CD4-positive, alpha-beta T cell (primary cell): Measurements from ENCODE around the gene F2RL2. TPM values are rescaled to one million over a fixed set of nuclear protein-coding genes. Genes with fewer than 3 reads are reported as not detected.
A peak's percentile ranks its signal among the peaks of the same experiment; 100 is the strongest.

ENCODE experiments used
- ATAC-seq: fragments of 200-7000 bp; cut with Tn5 transposase; one replicate; pipeline ENCODE4 v1.10.0; 2022; ENCODE audit warnings: mild to moderate bottlenecking; ENCODE audit not compliant: poor library complexity
- CTCF ChIA-PET: fragments of 350-600 bp; sonication (Branson Sonifier 250); formaldehyde crosslinking; loops from one replicate; lab custom pipeline; 2021; ENCODE audit warnings: antibody characterized with exemption, inconsistent platforms; lab: Charles Lee
- POLR2A ChIA-PET: fragments of 350-600 bp; sonication (Branson Sonifier 250); formaldehyde crosslinking; loops from one replicate; lab custom pipeline; 2021; ENCODE audit warnings: antibody characterized with exemption, inconsistent platforms; lab: Charles Lee
- DNase-seq, 14 experiments: peaks; one replicate each; pipeline ENCODE4 v3.0.0-alpha.2; 2013 to 2020; ENCODE audit warnings: mixed read lengths in 2 of 14
- H3K27ac ChIP-seq, 2 donors: one replicate each; pipeline versions ENCODE4 v1.5.1 to v1.7.0; 2013; ENCODE audit warnings: low read length in 2 of 2, low read depth in 1 of 2, mild to moderate bottlenecking in 1 of 2
- H3K27me3 ChIP-seq, 2 experiments: 1 replicate in 1 of 2; 2 replicates in 1 of 2; pipeline versions ENCODE4 v1.6.1 to v1.7.0; 2013; ENCODE audit warnings: low read length in 2 of 2, control low read depth in 1 of 2, mild to moderate bottlenecking in 1 of 2, moderate library complexity in 1 of 2; ENCODE audit not compliant: insufficient read depth in 2 of 2, control insufficient read depth in 1 of 2
- H3K36me3 ChIP-seq: one replicate; pipeline ENCODE4 v1.6.1; 2013; ENCODE audit warnings: low read length, control low read depth; ENCODE audit not compliant: insufficient read depth
- H3K4me1 ChIP-seq: one replicate; pipeline ENCODE4 v1.6.1; 2013; ENCODE audit warnings: low read length, control low read depth; ENCODE audit not compliant: insufficient read depth
- H3K4me3 ChIP-seq: one replicate; pipeline ENCODE4 v1.5.1; 2013; ENCODE audit warnings: mild to moderate bottlenecking, low read length, moderate library complexity
- H3K9me3 ChIP-seq, 2 experiments: 1 replicate in 1 of 2; 2 replicates in 1 of 2; pipeline versions ENCODE4 v1.6.1 to v1.7.0; 2013; ENCODE audit warnings: low read length in 2 of 2, mild to moderate bottlenecking in 2 of 2, control low read depth in 1 of 2, moderate library complexity in 1 of 2; ENCODE audit not compliant: control insufficient read depth in 1 of 2, insufficient read depth in 1 of 2
- H3K27ac Mint-ChIP-seq: one replicate; pipeline ENCODE4 v1.8.0; 2020; ENCODE audit warnings: mixed read lengths
- H3K27me3 Mint-ChIP-seq: one replicate; pipeline ENCODE4 v1.8.0; 2021; ENCODE audit warnings: mixed read lengths
- H3K36me3 Mint-ChIP-seq: one replicate; pipeline ENCODE4 v1.8.0; 2021; ENCODE audit warnings: low read depth, mixed read lengths
- H3K4me1 Mint-ChIP-seq: one replicate; pipeline ENCODE4 v1.8.0; 2021; ENCODE audit warnings: low read depth, mixed read lengths
- H3K4me3 Mint-ChIP-seq: one replicate; pipeline ENCODE4 v1.8.0; 2020; ENCODE audit warnings: mild to moderate bottlenecking, mixed read lengths
- H3K9me3 Mint-ChIP-seq: one replicate; pipeline ENCODE4 v1.8.0; 2020; ENCODE audit warnings: mixed read lengths
- CTCF ChIP-seq: fragments of 200-600 bp; IDR thresholded peaks from one replicate; pipeline ENCODE4 v1.8.0; 2022; ENCODE audit warnings: antibody characterized with exemption, mild to moderate bottlenecking
- intact Hi-C, 2 experiments: fragments of 100-400 bp; cut with DNase I in 1 of 2; cut with micrococcal nuclease in 1 of 2; formaldehyde crosslinking; loops; one replicate each; pipeline versions ENCODE4 v1.15.1 to v1.9.0; 2023 to 2025; cut with DNase I, micrococcal nuclease
- total RNA-seq, 174 experiments: library from RNA in 2 of 174; stranded (reverse) in 2 of 174; gene quantifications; one replicate each; pipeline ENCODE4 v1.2.3 and lab custom pipeline; 2021 to 2026

Gene F2RL2
- total RNA-seq, 2 experiments from 2014 or later = not detected

- ATAC-seq (peak; percentile 57), DNase-seq (peak; percentile 26 to 78 (median 48))
- H3K4me3 ChIP-seq = no peak overlapping the region
- H3K36me3 Mint-ChIP-seq = peaks cover 100% of the 10 kb centered on the region
- no peak overlapping the region for H3K27ac Mint-ChIP-seq
- peak; percentile 72 for TF ChIP-seq CTCF
- POLR2A ChIA-PET = no interaction called here
- no peaks in the 10 kb centered on the region for H3K9me3 ChIP-seq
- H3K4me3 Mint-ChIP-seq = no peak overlapping the region
- H3K4me1 ChIP-seq = no peaks in the 10 kb centered on the region
- no peaks in the 10 kb centered on the region for H3K27me3 Mint-ChIP-seq
- no peaks in the 10 kb centered on the region for H3K9me3 Mint-ChIP-seq
- H3K27me3 ChIP-seq = no peaks in the 10 kb centered on the region
- CTCF ChIA-PET = interaction anchor here (1.0 to 1.3 kb wide), 2 partner anchors 12 to 133 kb away, joined by 3 read pairs; no protein-coding TSS in a partner anchor
- peaks cover 66% of the 10 kb centered on the region for H3K36me3 ChIP-seq
- no peak overlapping the region for H3K27ac ChIP-seq
- intact Hi-C loops = loop anchor here (1.0 to 10.0 kb wide), 4 partner anchors 39 to 567 kb away; no protein-coding TSS in a partner anchor
- H3K4me1 Mint-ChIP-seq = no peaks in the 10 kb centered on the region
Observed at GRCh38 chr5:76641514-76642120, 18.4 kb upstream of the F2RL2 start.

GRCh38 chr5:76638479-76638878, 15.3 kb upstream of the F2RL2 start:
- CTCF ChIA-PET = interaction anchor here (1.0 to 1.3 kb wide), 2 partner anchors 37 to 136 kb away, joined by 3 to 4 read pairs; no protein-coding TSS in a partner anchor
- DNase-seq (no peak), ATAC-seq (no peak)
- Histone ChIP-seq H3K36me3 (peaks cover 65% of the 10 kb centered on the region), H3K4me3 (no peak overlapping the region), H3K27ac (no peak overlapping the region), H3K9me3 (no peaks in the 10 kb centered on the region), H3K27me3 (no peaks in the 10 kb centered on the region), H3K4me1 (no peaks in the 10 kb centered on the region)
- TF ChIP-seq CTCF = no peak
- peaks cover 98% of the 10 kb centered on the region for H3K36me3 Mint-ChIP-seq
- intact Hi-C loops = no loop called here
- no peak overlapping the region for H3K4me3 Mint-ChIP-seq
- no peaks in the 10 kb centered on the region for H3K4me1 Mint-ChIP-seq
- H3K9me3 Mint-ChIP-seq = no peaks in the 10 kb centered on the region
- POLR2A ChIA-PET = no interaction called here
- H3K27ac Mint-ChIP-seq = peak overlapping the region; percentile 29
- H3K27me3 Mint-ChIP-seq = no peaks in the 10 kb centered on the region

GRCh38 chr5:76637490-76637889, 14.3 kb upstream of the F2RL2 start:
- H3K4me3 ChIP-seq = no peak overlapping the region
- H3K27ac ChIP-seq = no peak overlapping the region
- ChIA-PET CTCF (interaction anchor here (1.0 to 1.4 kb wide), 3 partner anchors 36 to 137 kb away, joined by 3 to 4 read pairs (median 4); no protein-coding TSS in a partner anchor), POLR2A (no interaction called here)
- H3K27me3 ChIP-seq = no peaks in the 10 kb centered on the region
- no peaks in the 10 kb centered on the region for H3K4me1 ChIP-seq
- Mint-ChIP-seq H3K36me3 (peaks cover 97% of the 10 kb centered on the region), H3K9me3 (no peaks in the 10 kb centered on the region), H3K27ac (peak overlapping the region; percentile 32), H3K4me3 (no peak overlapping the region), H3K4me1 (no peaks in the 10 kb centered on the region), H3K27me3 (no peaks in the 10 kb centered on the region)
- H3K9me3 ChIP-seq = no peaks in the 10 kb centered on the region
- TF ChIP-seq CTCF = no peak
- intact Hi-C loops = no loop called here
- DNase-seq = no peak
- no peak for ATAC-seq
- peaks cover 63% of the 10 kb centered on the region for H3K36me3 ChIP-seq
